IPS DF 4.7 (cell line): Measurements from ENCODE around the gene RAB6A.
A peak's percentile ranks its signal among the peaks of the same experiment; 100 is the strongest.
"Not testable (repeated sequence)": the region's sequence is repeated elsewhere in the genome, so short reads cannot be mapped to it uniquely, and the experiment has no call there.

Source experiments
- DNase-seq: peaks from one replicate; pipeline ENCODE4 v3.0.0-alpha.2; 2013; ENCODE audit warnings: low spot score; ENCODE audit errors: extremely low read depth

The RAB6A gene

GRCh38 chr11:73728000-73728399, 32.9 kb downstream of the RAB6A start:
- no peak for DNase-seq

GRCh38 chr11:73726825-73727224, 34.0 kb downstream of the RAB6A start:
- no peak for DNase-seq

- DNase-seq, result no peak
Observed at GRCh38 chr11:73717136-73717535, 43.7 kb downstream of the RAB6A start.

DNA sequence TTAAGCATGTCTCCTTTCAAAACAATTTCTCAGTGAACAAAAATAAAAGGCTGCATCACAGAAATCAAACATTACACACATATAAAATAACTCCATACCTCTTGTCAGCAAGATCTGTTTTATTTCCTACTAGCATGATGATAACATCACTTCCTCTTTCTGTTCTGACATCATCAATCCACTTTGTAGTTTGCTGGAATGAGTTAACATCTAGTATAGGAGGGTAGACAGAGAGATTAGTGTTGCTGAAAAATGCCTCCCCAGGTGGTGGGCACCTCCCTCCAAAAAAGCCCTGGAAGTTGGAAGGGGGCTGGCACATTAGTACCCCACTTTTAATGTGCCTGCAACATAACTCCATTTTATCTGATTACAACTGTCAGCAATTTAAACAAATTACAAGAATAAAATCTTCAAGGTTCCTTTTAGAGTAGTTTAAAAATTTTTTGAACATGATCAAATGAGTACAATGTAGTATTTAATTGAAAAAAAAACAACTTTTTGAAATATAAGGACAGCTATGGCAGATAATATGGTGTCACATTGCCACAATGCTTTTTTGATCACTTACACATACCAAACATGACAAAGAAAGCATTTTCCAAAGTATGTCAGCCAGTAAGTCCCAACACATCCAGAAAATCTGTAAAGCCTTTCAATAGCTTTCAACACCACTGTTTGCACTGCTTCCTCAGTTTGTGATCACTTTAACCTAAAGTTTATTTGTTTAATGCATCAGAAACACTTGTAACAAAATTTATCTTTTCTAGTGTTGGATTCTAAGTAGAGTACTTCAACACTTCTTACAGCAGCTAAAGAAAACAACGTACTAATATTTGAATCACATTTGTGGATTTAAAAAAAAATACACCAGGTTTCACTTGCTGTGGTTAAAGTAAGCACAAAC, 44.5 kb downstream of the RAB6A start:
- no peak for DNase-seq

- DNase-seq, result no peak
Observed at GRCh38 chr11:73715541-73715940, 45.3 kb downstream of the RAB6A start.

- no peak for DNase-seq
Observed at GRCh38 chr11:73710964-73711363, 49.9 kb downstream of the RAB6A start.

- DNase-seq, result no peak
Observed at GRCh38 chr11:73705053-73705452, 55.8 kb downstream of the RAB6A start.

GRCh38 chr11:73693899-73694525, 66.9 kb downstream of the RAB6A start:
- DNase-seq, result no peak

GRCh38 chr11:73680687-73681086, 80.2 kb downstream of the RAB6A start:
- no peak for DNase-seq

GRCh38 chr11:73676552-73676951, 84.3 kb downstream of the RAB6A start:
- not testable (repeated sequence) for DNase-seq

- no peak for DNase-seq
Observed at GRCh38 chr11:73671701-73672100, 89.2 kb downstream of the RAB6A start.

DNA sequence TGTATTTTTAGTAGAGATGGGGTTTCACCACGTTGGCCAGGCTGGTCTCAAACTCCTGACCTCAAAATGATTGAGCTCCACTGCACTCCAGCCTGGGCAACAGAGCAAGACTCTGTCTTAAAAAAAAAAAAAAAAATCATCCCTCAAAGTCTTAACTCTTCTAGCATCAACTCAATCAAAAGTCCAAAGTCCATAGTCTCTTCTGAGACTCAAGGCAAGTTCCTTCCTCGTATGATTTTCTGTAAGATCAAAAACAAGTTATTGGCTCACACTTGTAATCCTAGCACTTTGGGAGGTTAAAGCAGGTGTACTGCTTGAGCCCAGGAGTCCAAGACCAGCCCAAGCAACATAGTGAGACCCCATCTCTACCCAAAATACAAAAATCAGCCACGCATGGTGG, 90.1 kb downstream of the RAB6A start:
- DNase-seq, result no peak

- DNase-seq, result no peak
Observed at GRCh38 chr11:73667891-73668290, 93.0 kb downstream of the RAB6A start.

DNA sequence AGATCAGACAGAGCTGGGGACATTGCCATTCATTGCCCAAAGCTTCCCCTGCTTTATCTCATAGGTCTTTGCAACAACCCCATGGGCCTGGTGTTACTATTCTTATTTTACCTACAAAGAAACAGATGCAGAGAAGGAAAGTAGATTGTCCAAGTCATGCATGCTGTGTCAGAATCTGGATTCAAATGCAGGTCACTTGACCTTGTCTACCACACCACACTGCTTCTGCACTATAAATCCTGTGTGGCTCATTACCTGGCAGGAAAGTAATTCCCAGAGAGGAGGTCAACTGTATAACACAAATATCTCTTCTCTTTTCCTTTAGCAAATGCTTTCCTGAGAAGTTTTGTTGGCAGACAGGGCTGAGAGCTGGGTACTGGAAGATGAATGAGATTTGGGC, 96.0 kb downstream of the RAB6A start:
- DNase-seq, result no peak

- no peak for DNase-seq
Observed at GRCh38 chr11:73663604-73664495, 97.0 kb downstream of the RAB6A start.

- no peak for DNase-seq
Observed at GRCh38 chr11:73662445-73663157, 98.3 kb downstream of the RAB6A start.

GRCh38 chr11:73661035-73661628, 99.7 kb downstream of the RAB6A start:
- peak; percentile 88 for DNase-seq

DNA sequence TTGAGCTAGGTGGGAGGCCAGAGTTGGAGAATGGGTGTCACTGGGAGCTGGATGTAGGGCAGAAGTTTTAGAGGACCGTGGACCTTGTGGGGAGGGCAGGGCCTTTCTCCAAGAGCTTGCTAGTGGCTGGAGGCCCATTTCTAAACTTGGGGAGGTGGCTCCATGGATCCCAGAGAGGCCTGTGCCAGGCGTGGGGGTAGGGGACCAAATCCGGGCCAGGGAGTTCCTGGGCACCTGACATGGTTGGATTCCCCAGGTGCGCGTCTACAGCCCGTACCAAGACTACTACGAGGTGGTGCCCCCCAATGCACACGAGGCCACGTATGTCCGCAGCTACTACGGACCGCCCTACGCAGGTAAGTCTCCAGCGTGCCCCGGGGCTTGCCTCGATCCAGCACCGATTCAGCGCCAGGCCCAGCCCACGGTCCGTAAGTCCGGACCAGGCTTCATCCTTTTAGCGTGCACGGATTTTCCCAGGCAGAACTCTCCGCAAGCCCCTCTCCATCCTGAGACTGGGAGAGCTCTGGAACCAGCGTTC, 100.3 kb downstream of the RAB6A start:
- no peak for DNase-seq

GRCh38 chr11:73659961-73660360, 100.9 kb downstream of the RAB6A start:
- no peak for DNase-seq

GRCh38 chr11:73656985-73657384, 103.9 kb downstream of the RAB6A start:
- no peak for DNase-seq
